KMS-11 (cell line): ENCODE measurements around the gene AKNAD1.

Experiments
- H2AFZ ChIP-seq: fragments of 200-600 bp; sonication (generic); 2 replicates; pipeline ENCODE4 v1.6.1; 2016; ENCODE audit warnings: antibody characterized with exemption, mixed run types, low read depth
- H3K27ac ChIP-seq: fragments of 200-600 bp; sonication (generic); 2 replicates; pipeline ENCODE4 v1.6.1; 2016; ENCODE audit warnings: mild to moderate bottlenecking, mixed run types
- H3K27me3 ChIP-seq: fragments of 200-600 bp; sonication (generic); 2 replicates; pipeline ENCODE4 v1.6.1; 2017; ENCODE audit warnings: mild to moderate bottlenecking, low read depth, mixed run types, moderate library complexity; ENCODE audit not compliant: insufficient read depth
- H3K36me3 ChIP-seq: fragments of 200-600 bp; sonication (generic); 2 replicates; pipeline ENCODE4 v1.6.1; 2017; ENCODE audit warnings: mild to moderate bottlenecking, mixed run types; ENCODE audit not compliant: insufficient read depth
- H3K4me1 ChIP-seq: fragments of 200-600 bp; sonication (generic); 2 replicates; pipeline ENCODE4 v1.6.1; 2016; ENCODE audit warnings: mild to moderate bottlenecking, low read depth, mixed run types; ENCODE audit not compliant: poor library complexity, severe bottlenecking
- H3K4me2 ChIP-seq: fragments of 200-600 bp; sonication (generic); 2 replicates; pipeline ENCODE4 v1.7.0; 2016; ENCODE audit warnings: mild to moderate bottlenecking, mixed run types
- H3K4me3 ChIP-seq: fragments of 200-600 bp; sonication (generic); IDR thresholded peaks from 2 replicates; pipeline ENCODE4 v1.6.1; 2017; ENCODE audit warnings: low read depth, low read length, mixed read lengths; ENCODE audit not compliant: insufficient read depth
- H3K79me2 ChIP-seq: fragments of 200-600 bp; sonication (generic); 2 replicates; pipeline ENCODE4 v1.6.1; 2016; ENCODE audit warnings: low read depth, mixed run types; ENCODE audit not compliant: insufficient read depth
- H3K9ac ChIP-seq: fragments of 200-600 bp; sonication (generic); 2 replicates; pipeline ENCODE4 v1.6.1; 2016; ENCODE audit warnings: mild to moderate bottlenecking, mixed run types
- H4K20me1 ChIP-seq: fragments of 200-600 bp; sonication (generic); 2 replicates; pipeline ENCODE4 v1.6.1; 2016; ENCODE audit warnings: mild to moderate bottlenecking, mixed run types; ENCODE audit not compliant: insufficient read depth
- CTCF ChIP-seq: fragments of 200-600 bp; sonication (generic); conservative IDR thresholded peaks from 2 replicates; pipeline ENCODE4 v1.6.1; 2017; ENCODE audit warnings: low read depth, mild to moderate bottlenecking, antibody characterized with exemption, low read length, moderate library complexity, mixed read lengths

The AKNAD1 gene

GRCh38 chr1:108831225-108831624 is 25.7 kb downstream of the AKNAD1 start:
- no peak overlapping the region for H2AFZ ChIP-seq
- no peak for TF ChIP-seq CTCF

GRCh38 chr1:108830119-108831008 is 26.5 kb downstream of the AKNAD1 start:
- Histone ChIP-seq H3K36me3 (no peaks in the 10 kb centered on the region), H3K4me1 (no peaks in the 10 kb centered on the region), H3K27ac (no peak overlapping the region), H3K27me3 (no peaks in the 10 kb centered on the region), H3K9ac (no peak overlapping the region), H2AFZ (no peak overlapping the region), H3K4me3 (no peak overlapping the region), H3K4me2 (no peak overlapping the region), H4K20me1 (no peaks in the 10 kb centered on the region), H3K79me2 (no peaks in the 10 kb centered on the region)
- no peak for TF ChIP-seq CTCF

More at GRCh38 chr1:108831225-108831624, 25.7 kb downstream of the AKNAD1 start:
- Histone ChIP-seq H3K27me3 (no peaks in the 10 kb centered on the region), H3K36me3 (no peaks in the 10 kb centered on the region), H3K27ac (no peak overlapping the region), H3K4me3 (no peak overlapping the region), H3K4me2 (no peak overlapping the region), H3K4me1 (no peaks in the 10 kb centered on the region), H3K79me2 (no peaks in the 10 kb centered on the region), H4K20me1 (no peaks in the 10 kb centered on the region), H3K9ac (no peak overlapping the region)

GRCh38 chr1:108829498-108829916 is 27.4 kb downstream of the AKNAD1 start:
- no peak for TF ChIP-seq CTCF
- Histone ChIP-seq H3K9ac (no peak overlapping the region), H3K79me2 (no peaks in the 10 kb centered on the region), H3K4me1 (no peaks in the 10 kb centered on the region), H3K4me3 (no peak overlapping the region), H3K4me2 (no peak overlapping the region), H3K27me3 (no peaks in the 10 kb centered on the region), H3K27ac (no peak overlapping the region), H3K36me3 (no peaks in the 10 kb centered on the region), H2AFZ (no peak overlapping the region), H4K20me1 (no peaks in the 10 kb centered on the region)

- Histone ChIP-seq H3K4me3 (no peak overlapping the region), H4K20me1 (no peaks in the 10 kb centered on the region), H3K4me1 (no peaks in the 10 kb centered on the region), H3K27me3 (no peaks in the 10 kb centered on the region), H2AFZ (peak overlapping the region; percentile 47; the same call in 1 of the 2 replicates), H3K4me2 (no peak overlapping the region), H3K27ac (no peak overlapping the region), H3K36me3 (no peaks in the 10 kb centered on the region), H3K9ac (no peak overlapping the region), H3K79me2 (no peaks in the 10 kb centered on the region)
- peak; percentile 74 for TF ChIP-seq CTCF
Observed at GRCh38 chr1:108828074-108828961, 28.6 kb downstream of the AKNAD1 start.
